GM12892 (cell line): Measurements from ENCODE around the gene SLC35E1.

Experiments
- POLR2A ChIP-seq: IDR thresholded peaks from 2 replicates; pipeline ENCODE4 v1.6.1; 2011; ENCODE audit warnings: low read depth, low read length, control low read depth
- POLR2AphosphoS5 ChIP-seq: IDR thresholded peaks from 2 replicates; pipeline ENCODE4 v1.6.1; 2011; ENCODE audit warnings: low read depth, low read length, control low read depth
- TAF1 ChIP-seq: IDR thresholded peaks from 2 replicates; pipeline ENCODE4 v1.6.1; 2011; ENCODE audit warnings: low read depth, mild to moderate bottlenecking, control low read depth, low read length, borderline replicate concordance

GRCh38 chr19:16569609-16570320 lies 2.5 kb downstream of the SLC35E1 start:
- TF ChIP-seq POLR2AphosphoS5 (no peak), POLR2A (no peak), TAF1 (no peak)
